Measurements from ENCODE around the gene RCAN3.

RCAN3 gene

DNA sequence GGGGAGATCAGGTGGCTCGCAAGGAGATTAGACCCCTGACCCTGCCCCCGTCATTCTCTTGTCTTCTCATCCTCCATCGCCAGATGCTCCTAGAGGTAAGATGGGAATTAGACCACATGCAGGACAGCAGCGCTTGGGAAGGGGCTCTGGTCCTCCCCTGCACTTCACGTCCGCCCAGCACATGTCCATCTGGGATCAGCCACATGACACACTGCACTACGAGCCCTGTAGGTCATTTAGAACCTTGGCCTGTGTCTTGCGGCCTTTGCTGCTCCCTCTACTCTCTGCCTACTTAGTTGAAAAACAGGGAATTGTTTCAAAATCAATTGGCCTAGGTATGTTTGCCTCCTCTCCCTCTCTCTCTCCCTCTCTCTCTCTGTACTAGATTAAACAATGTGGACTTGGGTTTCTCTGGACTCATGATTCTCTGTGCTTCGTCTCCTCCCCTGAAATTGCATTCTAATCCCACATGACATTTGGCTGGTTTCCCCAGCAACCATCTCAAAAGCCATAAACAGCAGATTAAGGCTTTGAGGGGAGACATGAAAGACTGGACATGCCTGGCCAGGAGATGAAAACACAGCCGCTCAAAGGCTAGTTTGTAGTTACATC lies 49.4 kb downstream of the RCAN3 start:
- peak; percentile 53 for FAIRE-seq

DNA sequence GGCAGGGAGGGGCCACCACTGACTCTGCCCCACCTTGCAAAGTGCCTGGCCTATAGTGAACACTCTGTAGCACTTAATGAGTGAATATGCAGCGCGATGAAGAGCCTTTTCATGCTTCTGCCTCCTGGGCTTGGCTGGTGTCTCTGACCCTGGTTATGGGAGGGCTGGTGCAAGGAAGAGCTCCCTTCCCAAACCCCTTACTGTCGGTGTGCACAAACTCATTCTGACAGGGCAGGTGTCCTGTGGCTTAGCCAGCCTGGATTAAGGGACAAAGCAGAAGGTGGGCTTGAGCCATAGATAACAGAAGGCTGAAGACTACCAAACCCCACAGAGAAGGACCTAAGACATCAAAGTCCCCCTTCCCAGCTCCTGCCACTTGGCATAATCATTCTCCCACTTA lies 51.3 kb downstream of the RCAN3 start:
- FAIRE-seq = no peak

DNA sequence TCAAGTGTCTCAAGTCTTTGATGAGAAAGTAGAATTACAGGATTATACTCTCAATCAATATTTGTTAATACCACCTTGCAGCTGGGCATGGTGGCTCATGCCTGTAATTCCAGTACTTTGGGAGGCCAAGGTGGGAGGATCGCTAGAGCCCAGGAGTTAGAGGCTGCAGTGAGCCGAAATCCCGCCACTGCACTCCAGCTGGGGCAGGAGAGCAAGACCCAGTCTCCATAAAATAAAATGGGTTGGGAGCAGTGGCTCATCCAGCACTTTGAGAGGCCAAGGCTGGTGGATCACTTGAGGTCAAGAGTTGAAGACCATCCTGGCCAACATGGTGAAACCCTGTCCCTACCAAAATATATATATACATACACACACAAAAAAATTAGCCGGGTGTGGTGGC lies 52.1 kb downstream of the RCAN3 start:
- no peak for FAIRE-seq

DNA sequence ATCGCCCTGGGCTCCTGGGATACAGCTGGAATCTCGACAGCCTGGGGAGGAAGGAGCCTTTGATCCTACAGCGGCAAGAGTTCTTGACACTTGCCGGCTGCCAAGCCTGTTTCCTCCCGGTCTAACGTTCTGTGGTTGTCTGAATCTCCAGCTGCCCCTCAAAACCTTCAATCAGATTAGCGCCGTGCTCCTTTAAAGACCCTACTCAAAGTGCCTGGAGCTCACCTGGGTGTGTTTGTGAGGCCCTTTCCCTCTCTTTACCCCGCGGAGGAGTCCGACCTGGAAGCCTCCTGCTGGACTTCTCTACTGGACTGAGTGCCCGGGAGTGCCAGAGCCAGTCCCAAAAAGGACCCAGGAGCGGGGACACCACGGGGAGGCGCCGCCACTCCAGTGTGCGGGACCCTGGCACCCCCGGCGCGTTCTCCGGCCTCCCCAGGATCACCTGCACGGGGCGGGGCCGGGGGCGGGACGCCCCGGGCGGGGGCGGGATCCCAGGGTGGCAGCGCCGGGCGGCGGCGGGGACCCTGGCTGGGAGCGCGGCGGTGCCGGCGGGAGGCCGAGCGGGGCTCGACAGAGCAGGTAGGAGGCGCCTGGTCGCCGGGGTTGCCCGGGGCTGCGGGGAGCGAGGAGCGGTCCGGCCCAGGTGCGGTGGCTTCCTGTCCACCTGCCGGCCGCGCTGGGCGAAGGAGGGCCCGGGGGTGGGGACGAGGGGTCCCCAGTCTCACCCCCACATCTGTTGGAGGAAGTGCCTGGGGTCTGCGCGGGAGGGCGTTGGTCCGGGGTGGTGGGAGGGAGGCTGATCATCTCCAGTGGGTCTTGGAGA lies 53.2 kb downstream of the RCAN3 start, which contains the start of gene NCMAP:
Gene NCMAP, plus strand, starts transcription at position 497 of the 823 bp plus-strand sequence. CDS start 39,344 bp downstream, outside the sequence.
- no peak for FAIRE-seq

DNA sequence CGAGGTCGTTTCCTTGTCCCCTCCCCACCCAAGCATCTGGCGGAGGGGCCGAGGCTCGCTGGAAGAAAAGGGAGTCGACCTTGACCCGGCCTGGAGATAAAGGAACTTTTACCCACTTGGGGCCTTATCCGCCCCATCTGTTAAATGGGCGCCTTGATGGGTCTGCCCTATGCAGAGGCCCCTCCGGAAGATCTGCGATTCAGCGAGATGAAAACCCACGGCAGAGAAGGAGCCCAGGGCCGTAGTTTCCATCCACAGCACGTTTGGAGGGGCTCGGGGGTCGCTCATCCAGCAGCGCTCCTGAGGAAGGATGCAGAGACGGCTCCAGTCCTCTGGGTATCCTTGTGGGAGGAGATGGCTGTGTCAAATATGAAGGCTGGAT lies 53.8 kb downstream of the RCAN3 start:
- no peak for FAIRE-seq

DNA sequence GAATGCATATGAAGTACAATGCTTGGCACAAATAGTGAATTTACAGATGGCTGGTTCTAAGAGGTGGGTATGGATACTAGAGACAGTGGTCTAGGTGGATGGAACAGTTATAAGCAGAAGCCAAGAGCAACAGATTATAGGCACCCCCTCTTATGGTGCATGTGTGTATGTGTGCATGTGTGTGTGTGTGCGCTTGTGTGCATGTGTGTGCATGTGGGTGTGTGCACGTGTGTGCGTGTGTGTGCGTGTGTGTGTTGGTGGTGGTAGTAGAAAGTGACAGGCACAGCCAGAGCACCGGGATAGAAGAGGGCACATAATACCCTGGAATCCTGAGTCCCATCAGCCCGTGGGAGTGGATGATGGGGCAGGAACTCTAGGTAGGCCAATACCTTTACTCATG lies 54.6 kb downstream of the RCAN3 start:
- FAIRE-seq = no peak

DNA sequence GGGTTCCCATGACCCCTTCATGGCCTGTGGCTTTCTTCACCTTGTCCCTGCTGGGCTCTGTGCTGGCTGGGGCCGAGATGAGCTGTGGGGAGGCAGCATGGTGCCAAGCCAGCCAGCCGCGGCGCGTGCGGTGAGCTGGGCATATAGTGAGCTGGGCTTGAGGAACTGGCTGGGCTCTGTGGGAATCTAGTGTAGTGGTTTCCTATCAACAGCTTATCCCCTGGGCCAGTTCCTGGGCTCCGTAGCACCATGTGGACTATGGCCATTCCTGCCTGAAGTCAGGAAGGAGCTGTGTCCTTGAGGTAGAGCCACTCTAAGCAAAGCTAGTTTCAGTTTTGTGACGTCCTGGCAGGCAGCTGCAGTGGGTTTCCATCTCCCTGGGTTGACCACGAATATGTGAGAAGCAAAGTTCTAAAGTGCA lies 55.1 kb downstream of the RCAN3 start:
- no peak for FAIRE-seq

DNA sequence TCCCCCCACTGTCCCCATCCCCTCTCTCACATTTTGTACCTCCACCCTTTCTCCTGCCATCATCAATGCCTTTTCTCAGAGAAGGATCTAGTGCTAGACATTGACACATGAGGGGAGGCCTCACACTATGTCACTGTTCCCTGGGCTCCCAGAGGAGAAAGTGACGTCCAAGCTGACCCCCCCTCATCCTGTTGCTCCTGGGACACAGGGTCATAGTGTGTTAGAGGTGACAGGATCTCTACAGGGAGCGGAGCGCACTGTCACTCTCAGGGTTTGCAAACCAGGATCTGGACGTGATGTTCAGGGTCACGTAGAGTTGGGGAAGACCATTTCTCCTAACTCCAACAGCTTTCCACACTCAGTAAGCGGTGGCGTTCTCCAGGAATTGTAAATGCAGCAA lies 55.8 kb downstream of the RCAN3 start:
- no peak for FAIRE-seq

DNA sequence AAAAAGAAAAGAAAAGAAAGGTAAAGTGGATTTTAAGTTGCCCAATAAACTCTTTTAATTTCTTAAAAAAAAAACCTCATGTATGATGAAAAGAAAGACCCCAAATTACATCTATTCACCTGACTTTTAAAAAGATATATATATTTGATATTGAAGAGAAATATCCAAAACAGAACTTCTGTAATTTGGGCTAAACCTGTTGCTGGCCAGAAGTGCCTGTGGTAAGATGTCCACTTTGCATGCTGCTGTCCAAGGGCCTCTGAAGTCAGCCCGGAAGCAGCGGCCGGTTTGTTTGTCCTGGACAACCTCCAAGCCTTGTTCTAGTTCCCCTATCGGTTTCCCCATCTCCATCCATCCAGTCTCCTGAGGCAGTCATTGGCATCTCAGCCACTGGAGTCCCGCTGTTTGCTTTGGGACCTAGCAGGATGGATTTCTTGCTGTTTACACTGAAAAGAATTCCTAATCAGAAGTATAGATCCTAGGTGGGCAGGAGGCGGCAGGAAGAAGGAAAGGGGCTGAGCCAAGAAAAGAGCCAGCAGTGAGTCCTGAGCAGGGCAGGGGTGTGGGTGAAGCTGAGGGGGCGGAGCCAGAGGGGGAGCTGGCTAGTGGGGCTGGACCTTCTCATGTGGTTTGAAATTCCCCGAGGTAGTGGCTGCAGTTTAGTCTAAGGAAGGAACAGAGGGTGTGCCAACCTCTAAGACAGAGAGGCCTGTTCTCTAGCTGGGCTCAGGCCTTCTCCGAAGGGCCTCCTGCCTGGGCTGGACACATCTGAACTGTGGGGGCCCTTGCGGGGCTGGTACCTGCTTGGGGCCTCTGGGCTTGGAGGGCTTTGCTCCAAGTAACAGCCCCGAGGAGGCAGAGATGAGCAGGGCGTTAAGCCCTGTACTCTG lies 56.5 kb downstream of the RCAN3 start:
- peak; percentile 92 for FAIRE-seq

DNA sequence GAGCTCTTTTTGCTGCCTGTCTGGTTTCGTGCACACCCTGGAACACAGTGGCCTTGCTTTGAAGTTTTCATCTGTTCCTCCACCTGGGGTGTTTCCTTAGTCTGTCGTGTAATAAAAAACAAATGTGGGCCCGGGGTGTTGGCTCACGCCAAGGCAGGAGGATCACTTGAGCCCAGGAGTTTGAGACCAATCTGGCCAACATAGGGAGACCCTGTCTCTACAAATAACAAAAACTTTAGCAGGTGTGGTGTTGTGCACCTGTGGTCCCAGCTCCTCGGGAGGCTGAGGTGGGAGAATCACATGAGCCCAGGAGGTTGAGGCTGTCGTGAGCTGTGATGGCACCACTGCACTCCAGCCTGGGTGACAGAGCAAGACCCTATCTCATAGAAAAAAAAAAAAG lies 57.7 kb downstream of the RCAN3 start:
- no peak for FAIRE-seq

DNA sequence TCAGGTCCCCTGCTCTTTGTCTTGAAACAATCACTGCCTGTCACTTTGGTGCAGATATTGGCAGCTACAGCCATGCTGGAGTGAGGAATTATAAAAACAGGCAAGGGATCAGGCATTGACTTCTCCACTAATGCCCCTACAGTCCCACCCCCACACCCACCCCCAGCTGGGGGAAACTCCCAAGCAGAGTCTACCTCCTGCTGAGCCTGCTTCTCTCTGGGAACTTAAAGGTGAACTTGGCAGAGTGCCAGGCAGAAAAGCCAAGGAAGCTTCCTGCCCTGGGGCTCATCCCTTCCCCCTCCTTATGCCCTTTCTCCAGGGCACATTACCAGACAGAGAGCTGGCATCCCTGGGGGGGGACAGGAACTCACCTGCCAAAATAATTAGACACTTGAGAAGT lies 60.0 kb downstream of the RCAN3 start:
- FAIRE-seq = no peak

DNA sequence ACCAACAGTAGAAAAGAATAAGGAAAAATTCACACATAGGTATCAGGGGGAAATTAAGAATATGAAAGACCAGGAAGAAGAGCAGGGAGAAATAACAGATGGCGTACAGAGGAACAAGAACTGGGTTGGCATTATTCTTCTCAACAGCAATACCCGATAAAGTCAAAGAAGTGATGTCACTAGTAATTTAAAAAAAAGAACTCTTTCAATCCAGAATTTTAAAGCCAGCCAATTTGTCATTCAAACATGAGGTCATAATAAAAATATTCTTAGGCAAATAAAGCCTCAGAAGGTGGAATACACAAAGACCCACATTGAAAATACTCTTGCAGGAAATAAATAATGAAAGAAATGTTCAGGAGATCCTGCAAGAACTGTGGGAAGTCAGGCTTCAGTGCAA lies 62.1 kb downstream of the RCAN3 start:
- no peak for FAIRE-seq

DNA sequence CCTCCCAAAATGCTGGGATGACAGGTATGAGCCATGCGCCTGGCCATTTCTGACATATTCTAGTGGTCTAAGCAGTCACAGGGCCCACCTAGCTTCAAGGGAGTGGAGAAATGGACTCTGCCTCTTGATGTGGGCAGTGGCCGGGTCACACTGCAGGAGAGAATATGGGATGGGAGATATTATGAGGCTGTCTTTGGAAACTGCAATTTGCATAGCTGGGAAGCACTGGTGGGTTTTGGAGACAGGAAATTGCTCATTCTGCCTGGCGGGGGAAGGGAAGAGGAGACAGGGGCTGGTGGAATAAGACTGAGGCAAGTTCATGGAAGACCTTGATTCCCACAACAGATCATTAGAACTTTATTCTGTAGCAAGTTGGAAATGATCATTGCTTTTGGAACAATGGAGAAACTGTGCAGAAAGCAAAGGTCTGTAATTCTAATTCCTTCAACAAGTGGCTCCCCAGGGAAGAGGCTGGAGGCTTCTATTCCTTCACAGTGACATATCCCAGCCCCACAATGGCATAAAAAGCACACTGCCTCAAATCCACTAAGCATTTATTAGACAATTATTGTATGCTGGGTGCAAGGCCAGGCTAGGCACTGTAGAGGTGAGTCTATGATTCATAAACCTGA lies 63.7 kb downstream of the RCAN3 start:
- FAIRE-seq = no peak

DNA sequence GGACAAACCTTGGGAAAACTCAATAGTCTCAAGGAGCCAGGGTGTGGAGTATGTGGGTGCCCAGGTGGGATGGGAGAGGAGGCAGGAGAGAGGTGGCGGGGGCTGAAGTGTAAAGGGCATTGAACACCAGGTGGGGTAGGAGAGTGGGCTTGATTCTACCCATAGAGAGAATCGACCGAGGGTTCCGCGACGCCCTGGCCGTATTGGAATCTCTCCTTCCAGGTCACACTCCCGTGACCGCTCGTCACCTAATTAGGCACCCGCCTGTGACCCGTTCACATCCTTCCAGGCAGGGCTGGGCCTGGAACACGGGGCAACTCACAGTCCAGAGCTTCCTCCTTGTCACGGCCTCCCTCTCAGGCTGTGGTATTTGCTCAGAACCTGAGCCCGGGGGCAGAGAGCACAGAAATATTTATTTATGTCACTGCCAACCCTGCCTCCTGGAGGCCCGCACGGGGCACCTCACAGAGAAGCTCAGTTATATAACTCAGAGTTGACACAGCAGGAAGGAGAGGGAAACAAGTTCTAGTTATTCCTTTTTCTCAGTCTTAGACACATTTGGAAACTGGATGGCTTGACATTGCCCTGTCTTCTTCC lies 65.3 kb downstream of the RCAN3 start:
- peak; percentile 81 for FAIRE-seq

DNA sequence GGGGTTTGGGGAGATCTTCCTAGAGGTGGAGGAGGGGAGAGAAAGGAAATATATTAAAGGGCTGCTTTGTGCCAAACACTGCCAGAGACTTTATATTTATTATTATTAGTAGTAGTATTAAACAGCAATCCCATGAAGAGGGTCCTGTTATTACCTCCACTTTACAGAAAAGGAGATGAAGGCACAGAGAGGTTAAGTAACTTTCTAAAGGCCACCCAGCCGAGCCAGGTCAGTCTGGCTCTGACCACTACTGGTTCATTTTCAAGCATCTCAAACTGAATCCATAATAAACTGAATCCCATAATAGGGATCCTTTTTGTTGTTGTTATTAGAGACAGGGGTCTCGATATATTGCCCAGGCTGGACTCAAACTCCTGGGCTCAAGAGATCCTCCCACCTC lies 65.8 kb downstream of the RCAN3 start:
- no peak for FAIRE-seq

DNA sequence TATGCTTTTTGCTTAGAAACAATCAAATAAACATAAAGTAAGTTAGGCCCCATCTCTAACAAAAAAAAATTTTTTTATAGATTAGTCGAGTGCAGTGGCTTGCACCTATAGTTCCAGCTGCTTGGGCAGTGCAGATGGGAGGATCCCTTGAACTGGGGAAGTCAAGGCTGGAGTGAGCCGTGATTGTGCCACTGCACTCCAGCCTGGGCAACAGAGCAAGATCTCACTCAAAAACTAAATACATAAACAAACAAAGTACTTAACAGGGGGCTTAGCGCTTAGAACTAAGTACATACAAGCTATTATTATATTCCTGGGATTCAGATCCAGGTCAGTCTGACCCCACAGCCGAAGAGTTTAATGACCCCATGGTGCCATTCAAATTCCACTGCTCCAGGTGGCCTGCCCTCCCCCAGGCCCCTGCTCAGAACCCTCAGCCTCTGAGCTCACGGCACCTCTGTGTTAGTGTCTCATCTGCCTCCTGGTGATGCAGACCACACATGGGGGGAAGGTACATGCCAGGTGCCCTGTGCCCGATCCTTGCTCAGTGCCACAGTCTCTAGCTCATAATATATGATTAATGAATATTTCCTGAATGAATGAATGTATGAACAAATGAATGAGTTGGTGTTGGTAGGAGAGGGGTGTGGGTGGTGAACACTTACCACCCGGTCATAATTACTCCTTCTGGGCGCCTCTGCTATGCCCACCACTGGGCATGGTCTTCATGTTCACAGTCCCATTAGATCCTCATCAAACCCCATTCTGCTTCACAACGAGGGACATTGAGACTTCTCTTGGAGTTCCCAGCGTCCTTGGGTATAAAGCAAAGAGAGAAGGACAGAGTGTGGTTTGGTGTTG lies 67.9 kb downstream of the RCAN3 start:
- no peak for FAIRE-seq

DNA sequence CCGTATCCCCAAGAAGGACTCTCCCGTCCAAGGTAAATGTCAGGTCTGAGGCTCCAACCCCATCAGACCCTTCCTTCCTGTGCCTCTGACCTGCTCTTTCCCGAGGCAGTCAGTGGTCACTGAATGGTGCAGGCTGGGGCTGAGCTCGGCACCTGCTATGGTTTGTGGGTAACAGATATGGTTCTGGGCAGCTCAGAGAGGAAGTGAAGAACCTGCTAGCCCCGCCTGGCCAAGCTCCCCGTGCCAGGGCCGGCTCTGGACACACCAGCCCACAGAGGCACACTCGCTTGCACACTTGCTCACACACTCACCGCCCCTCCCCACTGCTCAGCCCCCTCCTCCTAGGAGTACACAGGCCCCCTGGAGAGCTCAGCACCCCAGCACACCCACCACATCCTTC lies 69.7 kb downstream of the RCAN3 start:
- no peak for FAIRE-seq

DNA sequence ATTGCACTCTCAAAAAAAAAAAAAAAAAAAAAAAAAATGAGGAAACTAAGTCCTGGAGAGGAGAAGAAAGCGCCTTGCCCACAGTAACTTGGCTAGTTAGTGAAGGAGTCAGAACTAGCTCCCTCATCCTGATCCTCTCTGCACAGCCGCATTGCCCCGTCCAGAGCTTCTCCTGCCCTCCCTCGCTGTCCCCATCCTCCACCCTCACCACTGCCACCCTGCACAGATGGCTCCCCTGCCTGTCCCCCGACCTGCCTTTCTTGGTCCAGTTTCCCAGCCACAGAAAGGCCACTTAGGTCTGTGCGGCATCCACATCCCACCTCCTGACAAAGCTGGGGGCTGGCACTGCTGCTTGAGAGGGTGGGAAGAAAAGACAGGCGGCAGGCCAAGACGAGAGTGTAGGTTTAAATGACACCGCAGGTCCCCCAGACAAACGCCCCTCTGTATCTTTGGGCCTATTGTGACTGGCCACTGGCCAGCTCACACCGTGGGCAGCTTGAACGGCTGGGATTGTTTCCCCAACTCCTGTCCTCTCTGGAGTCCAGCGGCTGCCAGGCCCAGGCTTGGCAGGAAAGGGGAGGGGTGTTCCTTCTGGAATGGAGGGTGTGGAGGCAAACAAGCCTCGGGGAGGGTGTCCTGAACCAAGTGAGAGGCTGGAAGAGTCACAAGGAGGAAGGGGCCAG lies 73.4 kb downstream of the RCAN3 start:
- FAIRE-seq = no peak

DNA sequence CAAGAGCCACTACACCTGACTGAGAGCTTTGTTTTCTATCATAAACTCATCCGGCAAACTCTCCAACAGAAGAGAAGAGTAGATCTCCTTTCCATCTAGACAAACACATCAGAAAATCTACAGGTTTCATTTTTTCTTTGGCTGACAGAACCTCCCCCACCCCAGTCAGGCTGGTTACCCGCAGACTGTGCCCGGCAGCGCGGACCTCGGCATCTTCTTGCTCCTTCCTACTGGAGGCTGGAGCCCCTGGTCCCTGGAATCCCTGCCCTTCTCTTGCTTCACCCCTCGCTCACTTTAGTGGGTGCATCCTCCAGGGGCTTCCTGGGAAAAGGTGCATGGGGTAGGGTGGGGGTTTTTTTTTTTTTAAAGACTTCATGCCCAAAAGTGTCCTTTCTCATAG lies 76.2 kb downstream of the RCAN3 start:
- FAIRE-seq = no peak

DNA sequence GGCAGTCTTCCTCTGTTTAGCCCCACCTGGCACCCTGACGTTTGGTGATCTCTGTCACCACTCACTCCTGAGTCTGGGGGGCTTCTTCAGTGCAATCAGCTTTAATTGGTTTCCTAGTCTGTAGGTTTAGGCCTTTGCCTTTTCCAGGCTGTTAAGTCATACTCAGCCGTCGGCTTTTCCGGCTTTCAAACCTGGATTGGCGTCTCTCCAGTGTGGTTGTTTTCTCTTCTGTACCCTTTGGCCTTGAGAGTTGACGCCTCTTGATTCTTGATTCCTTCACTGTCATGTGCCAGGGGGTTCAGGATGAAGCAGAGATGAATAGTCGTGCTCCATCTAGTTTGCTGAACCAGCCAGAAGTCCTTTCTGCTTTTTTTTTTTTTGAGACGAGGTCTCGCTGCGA lies 78.1 kb downstream of the RCAN3 start:
- no peak for FAIRE-seq

DNA sequence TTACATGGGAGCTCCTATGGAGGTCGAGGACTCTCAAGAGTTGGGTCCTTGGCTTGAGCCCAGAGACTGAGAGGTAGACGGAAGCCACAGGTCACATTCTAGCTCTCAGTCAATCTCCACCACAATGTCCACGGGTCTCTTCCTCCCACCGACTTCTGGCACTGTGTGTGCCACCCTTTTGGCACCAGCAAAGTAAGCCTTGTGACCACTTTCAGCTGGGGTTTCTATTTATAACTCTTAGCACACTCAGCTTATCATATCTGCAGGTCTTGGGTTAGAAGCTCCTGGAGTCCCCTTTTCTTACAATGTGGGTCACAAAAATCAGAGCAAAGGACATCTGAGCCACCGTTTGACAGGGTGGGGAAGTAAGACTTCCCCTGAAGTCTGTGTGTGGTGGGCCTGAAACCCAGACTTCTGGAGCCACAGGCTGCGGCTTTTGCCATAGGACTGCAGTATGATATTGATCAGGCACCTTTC lies 81.6 kb downstream of the RCAN3 start:
- no peak for FAIRE-seq

Measured in islet of Langerhans (tissue), 1 donor.